ENCODE results near the gene GNG7. TPM values are rescaled to one million over a fixed set of nuclear protein-coding genes. Genes with fewer than 3 reads are reported as not detected.

Gene GNG7
- total and polyA plus RNA-seq, 10 of the 15 experiments (the other 5 are each of a cell fraction or from before 2014, with no cell fraction given), result 1.9 to 13.6 (median 6.5) TPM

GRCh38 chr19:2477732-2478191 lies 224.7 kb downstream of the GNG7 start (continued):
- TF ChIP-seq TAF1 (IDR thresholded peaks at IDR 0.05; ENCODE audit: borderline replicate concordance, low read depth, low read length) (no peak), STAT3 (IDR thresholded peaks at IDR 0.05; ENCODE audit: low read depth, low read length) (no peak), CBFB (IDR thresholded peaks at IDR 0.05; ENCODE audit: low read depth) (no peak), CTCF (IDR thresholded peaks at IDR 0.05 in 2 of 3, conservative IDR thresholded peaks at IDR 0.05 in 1 of 3; ENCODE audit: control insufficient read depth in 2 of 3, extremely low read depth in 1 of 3, insufficient read depth in 1 of 3, low read depth in 3 of 3, low read length in 3 of 3) (no peak), CREM (IDR thresholded peaks at IDR 0.05; ENCODE audit: low read depth) (no peak), POLR2AphosphoS5 (IDR thresholded peaks at IDR 0.05; ENCODE audit: low read length) (peak; percentile 78), ZNF622 (IDR thresholded peaks at IDR 0.05) (no peak), YY1 (IDR thresholded peaks at IDR 0.05; ENCODE audit: low read depth, low read length) (no peak), ASH2L (IDR thresholded peaks at IDR 0.05; ENCODE audit: borderline replicate concordance, low read depth) (no peak), TCF12 (IDR thresholded peaks at IDR 0.05; ENCODE audit: low read depth, low read length) (no peak), LARP7 (IDR thresholded peaks at IDR 0.05) (peak; percentile 35; the same call in 1 of the 2 replicates), RELB (IDR thresholded peaks at IDR 0.05; ENCODE audit: low read depth) (no peak), POLR2A (IDR thresholded peaks at IDR 0.05; ENCODE audit: low read depth, low read length) (peak; percentile 80), HDGF (IDR thresholded peaks at IDR 0.05) (no peak), MYC (IDR thresholded peaks at IDR 0.05; ENCODE audit: insufficient read depth, insufficient read length, insufficient replicate concordance, low read length, severe bottlenecking) (no peak), NR2C2 (IDR thresholded peaks at IDR 0.05; ENCODE audit: borderline replicate concordance, control insufficient read depth, insufficient read length, low read depth) (no peak), PBX3 (IDR thresholded peaks at IDR 0.05; ENCODE audit: insufficient replicate concordance, low read depth, low read length) (peak; percentile 29), SMAD1 (IDR thresholded peaks at IDR 0.05; ENCODE audit: low read depth, partially characterized antibody) (no peak), ZNF687 (IDR thresholded peaks at IDR 0.05) (no peak), BACH1 (IDR thresholded peaks at IDR 0.05; ENCODE audit: borderline replicate concordance) (peak; percentile 63), MXI1 (IDR thresholded peaks at IDR 0.05; ENCODE audit: low read depth, low read length) (0 out of 2 replicates have a peak, but pooled peaks have one; percentile 29), RUNX3 (IDR thresholded peaks at IDR 0.05; ENCODE audit: low read length) (peak; percentile 3; the same call in 1 of the 2 replicates), POLR2AphosphoS2 (IDR thresholded peaks at IDR 0.05; ENCODE audit: low read depth, low read length) (peak; percentile 93; the same call in 1 of the 2 replicates)

Data from GM12878 (cell line).